ENCODE measurements around the gene AQP3. TPM values are rescaled to one million over a fixed set of nuclear protein-coding genes. Genes with fewer than 3 reads are reported as not detected.
"Not testable (repeated sequence)": the region's sequence is repeated elsewhere in the genome, so short reads cannot be mapped to it uniquely, and the experiment has no call there.

The AQP3 gene
- 0.40 TPM for polyA plus RNA-seq (2012; ENCODE audit: low read depth, missing spikeins)

DNA sequence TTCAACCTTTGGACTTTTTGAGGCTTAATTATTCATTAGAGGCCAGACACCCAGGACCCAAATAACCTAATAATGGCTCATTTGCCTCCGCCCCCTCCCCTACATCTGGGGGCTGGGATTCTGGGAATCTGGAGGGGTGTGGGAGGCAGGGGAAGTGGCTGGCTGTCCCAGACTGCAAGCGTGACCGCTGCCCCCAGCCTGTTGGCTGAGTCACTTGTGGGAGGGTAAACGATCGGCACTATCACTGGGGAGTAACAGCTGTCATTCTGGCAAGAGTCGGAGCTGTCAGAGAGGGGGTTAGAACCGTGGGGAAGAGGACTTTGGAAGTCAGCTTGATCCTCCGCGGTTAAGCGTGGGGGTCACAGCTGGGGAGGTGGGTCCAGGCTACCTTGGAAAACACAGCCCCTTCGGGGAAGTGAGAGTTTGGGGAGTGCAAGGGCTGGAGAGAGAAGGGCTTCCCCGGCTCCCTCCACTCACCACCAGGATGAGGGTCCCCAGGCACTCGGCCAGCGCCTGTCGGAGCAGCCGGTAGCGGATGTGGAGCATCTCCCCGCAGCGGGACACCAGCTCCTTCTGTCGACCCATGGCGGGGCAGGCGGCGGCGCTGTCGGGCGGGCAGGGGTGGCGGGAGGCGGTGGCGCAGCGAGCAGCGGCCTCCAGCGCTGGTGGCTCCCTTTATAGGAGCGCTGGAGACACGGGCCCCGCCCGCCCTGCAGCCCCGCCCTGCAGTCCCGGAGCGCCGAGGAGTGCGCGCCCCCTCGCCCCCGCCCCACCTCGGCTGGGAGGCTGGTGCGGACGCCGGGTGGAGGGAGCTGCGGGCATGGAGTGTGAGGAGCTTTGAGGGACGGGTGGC is at the start of gene AQP3:
AQP3 (minus strand) TSS at position 648 of the 853 bp plus-strand sequence; CDS start at position 585, 63 bp downstream.
- DNase-seq (ENCODE audit: insufficient read length, low spot score) (peak; percentile 52), FAIRE-seq (no peak)
- TF ChIP-seq PAX5 (IDR thresholded peaks at IDR 0.05; ENCODE audit: insufficient read depth, low read length, severe bottlenecking) (peak; percentile 4), POLR2AphosphoS5 (IDR thresholded peaks at IDR 0.05; ENCODE audit: low read depth, low read length) (no peak)

DNA sequence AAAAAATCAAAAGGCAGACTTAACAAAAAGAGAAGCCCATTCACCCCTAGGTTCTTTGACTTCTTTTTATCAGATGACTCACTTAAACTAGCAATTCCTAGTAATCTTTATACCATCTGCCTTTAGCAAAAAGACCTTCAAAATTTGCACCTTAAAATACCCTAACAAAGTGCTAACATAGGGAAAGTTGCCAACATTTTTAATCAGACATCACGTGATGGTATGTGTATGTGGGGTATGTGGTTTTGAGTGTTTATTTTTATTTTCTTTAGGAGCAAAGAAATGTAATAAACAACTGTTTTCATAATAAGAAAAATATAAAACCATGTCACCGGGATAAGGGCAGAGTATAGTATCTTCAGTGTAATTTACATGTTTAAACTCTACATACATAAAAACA is 46.4 kb upstream of the AQP3 start:
- not testable (repeated sequence) for DNase-seq (ENCODE audit: insufficient read length, low spot score); FAIRE-seq

DNA sequence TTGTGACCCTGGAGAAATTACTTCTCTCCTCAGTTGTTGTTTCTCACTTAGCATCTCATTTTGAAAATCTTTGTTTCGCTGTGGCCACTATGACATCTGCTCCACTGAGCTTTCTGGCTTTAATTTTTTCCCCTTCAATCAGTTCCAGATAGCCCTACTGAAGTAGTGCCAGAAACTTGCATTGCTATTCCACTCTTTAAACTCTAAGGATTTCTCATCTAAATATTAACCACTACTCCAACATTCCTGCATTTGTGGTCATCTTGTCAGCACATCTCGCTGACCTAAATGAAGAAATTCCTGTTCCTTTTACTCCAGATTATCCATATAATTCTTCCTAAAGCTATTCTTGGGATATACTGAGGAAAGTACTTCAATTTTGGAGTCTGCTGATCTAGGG is 41.7 kb upstream of the AQP3 start:
- no peak for TF ChIP-seq POU2F2 (IDR thresholded peaks at IDR 0.05; ENCODE audit: low read depth, low read length)
- no peak for TF ChIP-seq TAF1 (IDR thresholded peaks at IDR 0.05; ENCODE audit: low read depth, low read length)
- TF ChIP-seq SPI1 (IDR thresholded peaks at IDR 0.05; ENCODE audit: low read depth, low read length): no peak
- TF ChIP-seq POLR2AphosphoS5 (IDR thresholded peaks at IDR 0.05; ENCODE audit: low read depth, low read length): no peak
- no peak for TF ChIP-seq POLR2A (IDR thresholded peaks at IDR 0.05; ENCODE audit: low read depth, low read length)
- TF ChIP-seq PAX5 (IDR thresholded peaks at IDR 0.05; ENCODE audit: insufficient read depth, low read length, severe bottlenecking): no peak
- FAIRE-seq (no peak), DNase-seq (ENCODE audit: insufficient read length, low spot score) (no peak)

DNA sequence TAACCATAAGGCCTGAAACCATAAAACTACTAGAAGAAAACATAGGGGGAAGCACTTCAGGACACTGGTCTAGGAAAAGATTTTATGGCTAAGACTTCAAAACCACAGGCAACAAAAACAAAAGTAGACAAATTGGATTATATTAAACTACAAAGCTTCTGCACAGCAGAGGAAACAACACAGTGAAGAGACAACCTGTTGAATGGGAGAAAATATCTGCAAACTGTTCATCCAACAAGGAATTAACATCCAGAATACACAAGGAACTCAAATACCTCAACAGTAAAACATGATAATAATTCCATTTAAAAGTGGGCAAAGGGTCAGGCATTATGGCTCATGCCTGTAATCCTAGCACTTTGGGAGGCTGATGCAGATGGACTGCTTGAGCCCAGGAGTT is 37.9 kb upstream of the AQP3 start:
- not testable (repeated sequence) for DNase-seq (ENCODE audit: insufficient read length, low spot score); FAIRE-seq

DNA sequence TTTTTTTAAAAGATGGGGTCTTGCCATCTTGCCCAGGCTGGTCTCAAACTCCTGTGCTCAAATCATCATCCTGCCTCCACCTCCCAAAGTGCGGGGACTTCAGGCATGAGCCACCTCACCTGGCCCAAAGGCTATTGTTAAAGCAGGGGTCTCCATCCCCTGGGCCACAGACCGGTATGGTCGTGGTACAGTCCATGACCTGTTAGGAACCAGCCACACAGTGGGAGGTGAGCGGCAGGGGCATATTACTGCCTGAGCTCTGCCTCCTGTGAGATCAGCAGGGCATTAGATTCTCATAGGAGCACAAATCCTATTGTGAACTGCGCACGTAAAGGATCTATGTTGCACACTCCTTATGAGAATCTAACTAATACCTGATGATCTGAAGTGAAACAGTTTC is 33.6 kb upstream of the AQP3 start:
- no peak for FAIRE-seq
- no peak for TF ChIP-seq SPI1 (IDR thresholded peaks at IDR 0.05; ENCODE audit: low read depth, low read length)
- TF ChIP-seq PAX5 (IDR thresholded peaks at IDR 0.05; ENCODE audit: insufficient read depth, low read length, severe bottlenecking): no peak
- no peak for TF ChIP-seq POLR2A (IDR thresholded peaks at IDR 0.05; ENCODE audit: low read depth, low read length)
- no peak for TF ChIP-seq TAF1 (IDR thresholded peaks at IDR 0.05; ENCODE audit: low read depth, low read length)
- TF ChIP-seq POLR2AphosphoS5 (IDR thresholded peaks at IDR 0.05; ENCODE audit: low read depth, low read length): no peak
- no peak for TF ChIP-seq POU2F2 (IDR thresholded peaks at IDR 0.05; ENCODE audit: low read depth, low read length)
- no peak for DNase-seq (ENCODE audit: insufficient read length, low spot score)

DNA sequence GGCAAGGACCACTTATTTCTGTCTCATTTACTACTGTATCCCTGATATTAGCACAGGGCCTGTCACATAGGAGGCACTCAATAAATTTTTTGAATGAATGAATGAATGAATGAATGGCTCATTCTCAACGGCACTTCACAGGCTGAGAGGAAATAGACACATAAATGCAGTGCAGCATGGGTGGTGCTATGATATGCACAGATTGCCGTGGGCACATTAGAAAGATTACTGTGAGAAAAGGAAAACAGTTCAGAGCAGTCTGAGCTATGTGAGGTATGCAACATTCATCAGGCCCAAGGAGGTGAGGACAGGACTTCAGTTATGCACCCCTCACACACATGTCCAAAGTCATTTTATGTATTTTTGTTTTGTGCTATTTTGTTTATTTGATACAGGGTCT is 32.7 kb upstream of the AQP3 start:
- FAIRE-seq: no peak
- TF ChIP-seq POLR2A (IDR thresholded peaks at IDR 0.05; ENCODE audit: low read depth, low read length) (no peak), SPI1 (IDR thresholded peaks at IDR 0.05; ENCODE audit: low read depth, low read length) (no peak), POLR2AphosphoS5 (IDR thresholded peaks at IDR 0.05; ENCODE audit: low read depth, low read length) (no peak), PAX5 (IDR thresholded peaks at IDR 0.05; ENCODE audit: insufficient read depth, low read length, severe bottlenecking) (no peak), POU2F2 (IDR thresholded peaks at IDR 0.05; ENCODE audit: low read depth, low read length) (no peak), TAF1 (IDR thresholded peaks at IDR 0.05; ENCODE audit: low read depth, low read length) (no peak)
- DNase-seq (ENCODE audit: insufficient read length, low spot score): no peak

DNA sequence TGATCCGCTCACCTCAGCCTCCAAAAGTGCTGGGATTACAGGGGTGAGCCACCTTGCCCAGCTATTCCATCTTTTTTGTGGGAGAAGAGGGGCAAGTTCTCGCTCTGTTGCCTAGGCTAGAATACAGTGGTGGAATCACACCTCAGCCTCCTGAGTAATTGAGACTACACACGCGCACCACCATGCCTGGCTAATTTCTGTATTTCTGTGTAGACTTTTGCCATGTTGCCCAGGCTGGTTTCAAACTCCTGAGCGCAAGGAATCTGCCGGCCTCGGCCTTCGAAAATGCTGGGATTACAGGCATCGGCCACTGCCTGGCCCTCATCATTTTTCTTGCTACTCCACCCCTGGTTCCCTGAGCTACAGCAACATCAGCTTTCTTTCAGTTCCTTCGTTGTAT is 29.1 kb upstream of the AQP3 start:
- no peak for TF ChIP-seq POLR2AphosphoS5 (IDR thresholded peaks at IDR 0.05; ENCODE audit: low read depth, low read length)
- TF ChIP-seq PAX5 (IDR thresholded peaks at IDR 0.05; ENCODE audit: insufficient read depth, low read length, severe bottlenecking): no peak
- TF ChIP-seq SPI1 (IDR thresholded peaks at IDR 0.05; ENCODE audit: low read depth, low read length): no peak
- TF ChIP-seq POLR2A (IDR thresholded peaks at IDR 0.05; ENCODE audit: low read depth, low read length): no peak
- no peak for TF ChIP-seq POU2F2 (IDR thresholded peaks at IDR 0.05; ENCODE audit: low read depth, low read length)
- no peak for TF ChIP-seq TAF1 (IDR thresholded peaks at IDR 0.05; ENCODE audit: low read depth, low read length)
- FAIRE-seq (no peak), DNase-seq (ENCODE audit: insufficient read length, low spot score) (no peak)

DNA sequence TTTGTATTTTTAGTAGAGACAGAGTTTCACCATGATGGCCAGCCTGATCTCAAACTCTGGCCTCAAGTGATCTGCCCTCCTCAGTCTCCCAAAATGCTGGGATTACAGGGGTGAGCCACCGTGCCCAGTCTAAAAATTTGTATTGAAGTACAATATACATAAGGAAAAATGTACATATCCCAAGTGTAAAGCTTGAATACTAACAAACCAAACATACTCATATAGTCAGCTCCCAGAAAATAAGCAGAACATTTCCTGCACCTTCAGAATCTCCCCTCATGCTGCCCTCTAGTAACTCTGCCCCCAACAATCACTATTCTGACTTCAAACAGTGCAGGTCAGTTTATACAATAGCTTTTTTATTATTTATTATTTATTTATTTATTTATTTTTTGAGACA is 28.0 kb upstream of the AQP3 start:
- no peak for DNase-seq (ENCODE audit: insufficient read length, low spot score)
- TF ChIP-seq POU2F2 (IDR thresholded peaks at IDR 0.05; ENCODE audit: low read depth, low read length) (no peak), TAF1 (IDR thresholded peaks at IDR 0.05; ENCODE audit: low read depth, low read length) (no peak), PAX5 (IDR thresholded peaks at IDR 0.05; ENCODE audit: insufficient read depth, low read length, severe bottlenecking) (no peak), POLR2A (IDR thresholded peaks at IDR 0.05; ENCODE audit: low read depth, low read length) (no peak), POLR2AphosphoS5 (IDR thresholded peaks at IDR 0.05; ENCODE audit: low read depth, low read length) (no peak), SPI1 (IDR thresholded peaks at IDR 0.05; ENCODE audit: low read depth, low read length) (no peak)
- FAIRE-seq: no peak

DNA sequence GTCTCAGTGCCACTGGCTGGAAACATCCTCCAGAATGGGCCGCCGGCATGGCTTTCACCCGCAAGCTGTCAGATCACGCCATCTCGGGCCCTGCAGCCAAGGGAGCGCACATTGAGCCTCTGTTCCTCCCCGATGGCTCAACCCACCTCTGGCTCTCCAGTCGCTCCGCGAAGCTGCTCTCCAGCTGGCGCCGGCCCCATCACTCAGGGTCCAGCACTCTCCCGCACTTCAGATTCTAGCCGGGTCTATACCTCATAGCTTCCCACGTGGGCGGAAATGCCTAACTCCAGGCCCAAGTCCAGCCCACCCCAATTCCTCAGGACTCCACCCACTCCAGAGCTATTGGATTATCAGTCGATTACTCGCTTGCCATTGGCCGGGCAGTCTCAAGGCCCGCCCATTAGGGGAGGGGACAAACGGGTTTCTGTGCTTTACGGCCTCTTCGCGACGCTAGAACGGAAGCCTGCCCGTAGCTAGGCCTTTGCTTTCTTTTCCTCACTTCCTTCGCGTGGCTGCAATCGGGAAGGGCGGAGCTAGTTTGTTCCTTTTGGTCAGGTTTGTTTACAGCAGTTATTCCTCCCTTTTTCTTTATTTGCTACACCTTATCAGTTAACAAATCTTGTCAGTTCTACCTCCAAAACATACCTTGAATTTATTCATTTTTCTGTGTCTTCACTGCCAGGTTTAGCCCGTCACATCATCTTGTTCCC is 26.4 kb upstream of the AQP3 start, which contains the start of gene NOL6:
NOL6 (minus strand) TSS at position 282 of the 710 bp plus-strand sequence; CDS start at position 200, 82 bp downstream.
- FAIRE-seq (peak; percentile 96), DNase-seq (ENCODE audit: insufficient read length, low spot score) (peak; percentile 88)
- peak; percentile 83 for TF ChIP-seq POLR2A (IDR thresholded peaks at IDR 0.05; ENCODE audit: low read depth, low read length)
- no peak for TF ChIP-seq PAX5 (IDR thresholded peaks at IDR 0.05; ENCODE audit: insufficient read depth, low read length, severe bottlenecking)
- peak; percentile 76 for TF ChIP-seq SPI1 (IDR thresholded peaks at IDR 0.05; ENCODE audit: low read depth, low read length)
- peak; percentile 68; the same call in 1 of the 2 replicates for TF ChIP-seq TAF1 (IDR thresholded peaks at IDR 0.05; ENCODE audit: low read depth, low read length)
- TF ChIP-seq POU2F2 (IDR thresholded peaks at IDR 0.05; ENCODE audit: low read depth, low read length): no peak
- TF ChIP-seq POLR2AphosphoS5 (IDR thresholded peaks at IDR 0.05; ENCODE audit: low read depth, low read length): peak; percentile 72; the same call in 1 of the 2 replicates

Measured in GM12891 (cell line).